DMS 273 treated with DMSO at 0.1 percent for 48 hours (cell line): Measurements from ENCODE around the gene IMP3.

Source experiments
- DNase-seq: peaks from one replicate; lab custom pipeline; 2025; lab: John Stamatoyannopoulos, UW

IMP3 gene

GRCh38 chr15:75620841-75621391 is 19.1 kb downstream of the IMP3 start:
- no peak for DNase-seq

GRCh38 chr15:75620058-75620820 is 19.8 kb downstream of the IMP3 start:
- DNase-seq = no peak

GRCh38 chr15:75616766-75617165 is 23.3 kb downstream of the IMP3 start:
- DNase-seq = no peak

- DNase-seq = no peak
Observed at GRCh38 chr15:75606711-75607699, 33.0 kb downstream of the IMP3 start.

- no peak for DNase-seq
Observed at GRCh38 chr15:75606026-75606425, 34.0 kb downstream of the IMP3 start.

GRCh38 chr15:75599401-75599800 is 40.6 kb downstream of the IMP3 start:
- DNase-seq = no peak

GRCh38 chr15:75598361-75598760 is 41.7 kb downstream of the IMP3 start:
- no peak for DNase-seq

GRCh38 chr15:75597667-75598341 is 42.2 kb downstream of the IMP3 start:
- DNase-seq = no peak

GRCh38 chr15:75596703-75597345 is 43.2 kb downstream of the IMP3 start:
- no peak for DNase-seq

GRCh38 chr15:75594276-75594675 is 45.7 kb downstream of the IMP3 start:
- DNase-seq = no peak

GRCh38 chr15:75591655-75592364 is 48.2 kb downstream of the IMP3 start:
- DNase-seq = no peak

GRCh38 chr15:75590239-75590638 is 49.8 kb downstream of the IMP3 start:
- no peak for DNase-seq
